Right lobe of liver (tissue), 6 donors: ENCODE results near the gene PARVG. TPM values are rescaled to one million over a fixed set of nuclear protein-coding genes. Genes with fewer than 3 reads are reported as not detected.

Source experiments
- ATAC-seq, 4 donors: fragments of 200-7000 bp; cut with Tn5 transposase; one replicate each; pipeline ENCODE4 v1.9.1; 2020; ENCODE audit warnings: mild to moderate bottlenecking in 4 of 4, moderate library complexity in 4 of 4
- DNase-seq, 3 donors: peaks; one replicate each; pipeline ENCODE4 v3.0.0-alpha.2; 2020
- H3K27ac ChIP-seq, 3 donors: fragments of 200-600 bp; one replicate each; pipeline ENCODE4 v1.8.0; 2022
- H3K27me3 ChIP-seq, 2 donors: fragments of 200-600 bp; one replicate each; pipeline ENCODE4 v1.8.0; 2022
- H3K36me3 ChIP-seq, 4 donors: fragments of 200-600 bp; sonication (generic) in 1 of 4; one replicate each; pipeline versions ENCODE4 v1.5.1 to v1.8.0; 2017 to 2022; ENCODE audit warnings: control low read depth in 1 of 4
- H3K4me1 ChIP-seq, 4 donors: fragments of 200-600 bp; sonication (generic) in 1 of 4; one replicate each; pipeline versions ENCODE4 v1.5.1 to v1.8.0; 2017 to 2022; ENCODE audit warnings: control low read depth in 1 of 4
- H3K4me3 ChIP-seq, 3 donors: fragments of 200-600 bp; one replicate each; pipeline ENCODE4 v1.8.0; 2022
- H3K9me3 ChIP-seq, 4 donors: fragments of 200-600 bp; sonication (generic) in 1 of 4; one replicate each; pipeline versions ENCODE4 v1.5.1 to v1.8.0; 2017 to 2022; ENCODE audit warnings: control low read depth in 1 of 4
- POLR2A ChIP-seq: fragments of 450-650 bp; IDR thresholded peaks from one replicate; pipeline ENCODE4 v1.6.1; 2017; ENCODE audit warnings: antibody characterized with exemption, mild to moderate bottlenecking
- WGBS: methylation state at CpG from one replicate; pipeline ENCODE4 v1.1.6; 2018; ENCODE audit warnings: low coverage, low lambda C conversion rate; ENCODE audit not compliant: insufficient coverage; ENCODE audit errors: missing lambda C conversion rate; 5-methylcytosine and 5-hydroxymethylcytosine counted together
- intact Hi-C, 2 donors: fragments of 100-400 bp; cut with DNase I; formaldehyde crosslinking; loops; one replicate each; pipeline versions ENCODE4 v1.11.2 to v1.14.1; 2022
- total RNA-seq, 6 experiments: library from RNA; depleted of rRNA in 2 of 6; stranded (reverse); fragments of >200 nt in 2 of 6; fragmentation: NEBNext Ultra II Directional in 3 of 6; extraction: Animal tissue kit (Norgen Biotek cat#: 25700) in 3 of 6; gene quantifications; one replicate each; pipeline versions ENCODE4 v1.1.0 to v1.2.4, GENCODE V29; 2016 to 2023
- TF ChIP-seq, protein P1 (sequence below), 4 donors: fragments of 200-600 bp in 3 of 4; fragments of 450-650 bp in 1 of 4; IDR thresholded peaks; one replicate each; pipeline versions ENCODE4 v1.5.1 to v1.8.0; 2016 to 2022; ENCODE audit warnings: antibody characterized with exemption in 4 of 4, mild to moderate bottlenecking in 2 of 4
- donor health status: DM: no; HTN: yes; CAD: no.
- donor health status: DM: no; HTN: no; CAD: no.
- donor health status: DM: no; HTN: no; CAD: no.
- donor health status: DM: no; HTN: yes; CAD: no.
- donor health status: DM: no; HTN: yes; CAD: no.

The PARVG gene
- total RNA-seq, 6 experiments from 2014 or later = 3.7 to 10.8 (median 7.9) TPM

DNA sequence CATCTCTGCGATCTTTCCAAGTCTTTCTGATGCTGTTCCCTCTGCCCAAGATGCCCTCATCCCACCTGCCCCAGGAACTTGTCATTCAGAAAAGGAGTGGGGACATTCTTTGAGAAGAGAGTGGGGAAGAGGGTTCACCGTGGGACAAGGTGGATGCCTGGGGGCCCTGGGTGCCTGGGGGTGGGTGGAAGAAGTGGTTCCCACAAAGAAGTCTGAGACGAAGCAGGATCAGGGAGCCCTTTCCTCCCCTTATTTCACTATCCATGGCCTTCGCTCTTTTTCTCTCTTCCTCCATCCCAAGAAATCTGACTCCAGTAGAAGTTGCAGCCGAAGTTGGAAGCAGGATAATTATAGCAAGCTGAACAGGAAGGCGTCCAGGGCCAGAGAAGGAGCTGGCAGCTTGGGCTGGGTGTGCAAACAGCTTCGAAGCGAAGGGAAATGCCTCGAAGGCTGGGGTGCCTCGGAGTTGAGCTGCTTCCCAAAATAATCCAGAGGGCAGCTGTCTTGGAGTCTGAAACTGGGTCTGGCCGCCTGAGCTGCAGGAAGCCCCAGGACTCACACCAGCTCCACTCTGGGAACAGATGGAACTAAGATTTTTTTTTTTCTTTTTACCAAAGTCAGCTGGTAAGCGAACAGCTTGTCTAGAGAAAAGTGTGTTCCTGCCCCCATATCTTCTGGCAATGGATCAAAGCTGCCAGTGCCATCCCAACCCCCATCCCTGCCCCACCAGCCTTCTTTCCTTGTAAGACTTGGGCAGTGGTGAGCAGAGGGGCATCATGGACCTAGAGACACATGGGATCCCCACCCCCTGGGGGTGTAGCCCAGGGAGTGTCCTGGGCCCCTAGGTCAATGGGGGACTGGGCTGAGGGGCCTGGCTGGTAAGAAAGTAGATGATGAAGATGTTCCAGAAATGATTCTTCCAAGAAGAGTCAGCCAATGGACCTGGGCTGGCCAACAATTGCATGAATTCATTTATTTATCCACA lies 31.5 kb downstream of the PARVG start:
- TF ChIP-seq, protein P1, sequence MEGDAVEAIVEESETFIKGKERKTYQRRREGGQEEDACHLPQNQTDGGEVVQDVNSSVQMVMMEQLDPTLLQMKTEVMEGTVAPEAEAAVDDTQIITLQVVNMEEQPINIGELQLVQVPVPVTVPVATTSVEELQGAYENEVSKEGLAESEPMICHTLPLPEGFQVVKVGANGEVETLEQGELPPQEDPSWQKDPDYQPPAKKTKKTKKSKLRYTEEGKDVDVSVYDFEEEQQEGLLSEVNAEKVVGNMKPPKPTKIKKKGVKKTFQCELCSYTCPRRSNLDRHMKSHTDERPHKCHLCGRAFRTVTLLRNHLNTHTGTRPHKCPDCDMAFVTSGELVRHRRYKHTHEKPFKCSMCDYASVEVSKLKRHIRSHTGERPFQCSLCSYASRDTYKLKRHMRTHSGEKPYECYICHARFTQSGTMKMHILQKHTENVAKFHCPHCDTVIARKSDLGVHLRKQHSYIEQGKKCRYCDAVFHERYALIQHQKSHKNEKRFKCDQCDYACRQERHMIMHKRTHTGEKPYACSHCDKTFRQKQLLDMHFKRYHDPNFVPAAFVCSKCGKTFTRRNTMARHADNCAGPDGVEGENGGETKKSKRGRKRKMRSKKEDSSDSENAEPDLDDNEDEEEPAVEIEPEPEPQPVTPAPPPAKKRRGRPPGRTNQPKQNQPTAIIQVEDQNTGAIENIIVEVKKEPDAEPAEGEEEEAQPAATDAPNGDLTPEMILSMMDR (IDR thresholded peaks at IDR 0.05) = no peak
- no peak for TF ChIP-seq POLR2A
- intact Hi-C loops = no loop called here
- no peak overlapping the region for H3K27ac ChIP-seq
- H3K4me3 ChIP-seq = no peak overlapping the region
- no peaks in the 10 kb centered on the region for H3K36me3 ChIP-seq
- no peaks in the 10 kb centered on the region for H3K27me3 ChIP-seq
- ATAC-seq = peak in 3 of 4 donors; percentile 25 to 36 (median 26)
- 30% methylated on average over 10 of the region's 12 CpGs for WGBS
- H3K4me1 ChIP-seq = no peaks in the 10 kb centered on the region
- DNase-seq = no peak
- no peaks in the 10 kb centered on the region for H3K9me3 ChIP-seq

DNA sequence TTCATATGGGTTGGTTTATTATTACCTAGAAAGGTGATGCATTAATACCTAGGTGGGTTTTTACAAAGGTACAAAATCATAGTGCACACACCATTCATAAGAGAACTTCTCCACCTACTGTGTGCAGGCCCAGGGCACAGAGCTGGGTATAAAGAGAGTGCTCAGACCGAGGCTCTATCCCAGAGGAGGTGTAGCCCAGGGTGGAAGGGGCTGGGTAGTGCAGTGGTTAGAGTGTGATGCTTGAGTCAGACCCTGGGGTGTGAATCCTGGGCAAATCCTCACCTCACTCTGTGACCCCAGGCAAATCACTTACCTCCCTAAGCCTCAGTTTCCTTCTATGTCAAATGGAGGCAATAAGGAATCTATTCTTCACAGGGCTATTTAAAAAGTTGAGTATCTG lies 32.2 kb downstream of the PARVG start:
- intact Hi-C loops = no loop called here
- H3K36me3 ChIP-seq = no peaks in the 10 kb centered on the region
- H3K4me3 ChIP-seq = no peak overlapping the region
- WGBS = 86% methylated on average over 1 of the region's 1 CpG
- H3K27me3 ChIP-seq = no peaks in the 10 kb centered on the region
- no peak overlapping the region for H3K27ac ChIP-seq
- H3K4me1 ChIP-seq = no peaks in the 10 kb centered on the region
- no peaks in the 10 kb centered on the region for H3K9me3 ChIP-seq
- ATAC-seq = no peak
- TF ChIP-seq, protein P1 (IDR thresholded peaks at IDR 0.05) = no peak
- no peak for DNase-seq

DNA sequence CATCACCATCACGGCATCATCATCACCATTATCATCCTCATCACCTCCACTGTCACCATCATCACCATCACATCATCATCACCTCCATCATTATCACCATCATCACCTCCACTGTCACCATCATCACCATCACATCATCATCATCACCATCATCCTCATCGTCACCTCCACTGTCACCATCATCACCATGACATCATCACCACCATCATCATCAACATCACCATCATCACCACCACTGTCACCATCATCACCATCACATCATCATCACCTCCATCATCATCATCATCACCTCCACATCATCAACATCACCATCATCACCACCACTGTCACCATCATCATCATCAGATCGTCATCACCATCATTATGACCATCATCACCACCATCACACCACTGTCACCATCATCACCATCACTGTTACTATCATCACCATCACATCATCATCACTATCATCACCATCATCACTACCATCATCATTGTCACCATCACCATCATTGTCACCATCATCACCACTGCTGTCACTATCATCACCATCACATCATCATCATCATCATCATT lies 32.8 kb downstream of the PARVG start:
- no peak overlapping the region for H3K27ac ChIP-seq
- DNase-seq (no peak), ATAC-seq (no peak)
- H3K4me3 ChIP-seq = no peak overlapping the region
- intact Hi-C loops = no loop called here
- H3K27me3 ChIP-seq = no peaks in the 10 kb centered on the region
- no peaks in the 10 kb centered on the region for H3K4me1 ChIP-seq
- H3K36me3 ChIP-seq = no peaks in the 10 kb centered on the region
- TF ChIP-seq POLR2A = no peak
- TF ChIP-seq, protein P1 (IDR thresholded peaks at IDR 0.05) = no peak
- no peaks in the 10 kb centered on the region for H3K9me3 ChIP-seq
- WGBS = 72% methylated on average over 3 of the region's 3 CpGs

DNA sequence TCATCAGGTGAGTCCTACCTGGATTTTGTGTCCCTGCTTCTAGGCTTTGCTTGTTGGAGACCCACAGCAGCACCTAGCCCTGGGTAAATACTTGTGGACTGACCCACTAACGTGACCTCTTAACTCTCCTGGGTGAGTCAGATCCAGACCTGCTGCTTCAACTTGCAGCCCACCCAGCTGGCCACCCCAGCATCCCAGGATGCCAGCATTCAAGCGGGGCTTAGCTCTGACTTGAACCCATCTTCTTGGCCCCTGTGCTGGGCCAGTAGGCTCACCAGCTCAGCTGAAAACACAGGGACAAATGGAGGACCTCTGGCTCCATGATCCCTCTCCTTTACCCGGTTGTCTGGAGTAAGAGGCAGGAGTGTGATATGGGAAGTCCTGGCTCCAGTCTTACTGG lies 33.5 kb downstream of the PARVG start:
- Histone ChIP-seq H3K27me3 (no peaks in the 10 kb centered on the region), H3K9me3 (no peaks in the 10 kb centered on the region), H3K27ac (no peak overlapping the region), H3K36me3 (no peaks in the 10 kb centered on the region), H3K4me3 (no peak overlapping the region), H3K4me1 (no peaks in the 10 kb centered on the region)
- WGBS = 100% methylated on average over 1 of the region's 3 CpGs
- intact Hi-C loops = no loop called here
- DNase-seq (no peak), ATAC-seq (no peak)
- TF ChIP-seq POLR2A = no peak
- TF ChIP-seq, protein P1 (IDR thresholded peaks at IDR 0.05) = no peak
